T-cell (primary cell): ENCODE measurements around the gene TAF7L. TPM values are rescaled to one million over a fixed set of nuclear protein-coding genes. Genes with fewer than 3 reads are reported as not detected.

Experiments
- ATAC-seq, 4 experiments: fragments of 200-7000 bp in 3 of 4; fragments of 150-1000 bp in 1 of 4; cut with Tn5 transposase; replicated peaks in 1 of 4; 1 replicate in 3 of 4; 2 replicates in 1 of 4; pipeline ENCODE4 v1.10.0; 2021; ENCODE audit warnings: moderate library complexity in 3 of 4, mild to moderate bottlenecking in 2 of 4, moderate number of reproducible peaks in 1 of 4
- CTCF ChIA-PET, 2 donors: fragments of 300-600 bp; sonication (Branson Sonifier 250); formaldehyde crosslinking; loops; one replicate each; lab custom pipeline; 2022; ENCODE audit warnings: antibody characterized with exemption in 2 of 2; lab: Charles Lee
- POLR2A ChIA-PET, 2 donors: fragments of 300-600 bp; sonication (Branson Sonifier 250); formaldehyde crosslinking; loops; one replicate each; lab custom pipeline; 2022; ENCODE audit warnings: antibody characterized with exemption in 2 of 2; lab: Charles Lee
- DNase-seq, 35 experiments: peaks; one replicate each; pipeline versions ENCODE4 v3.0.0 to v3.0.0-alpha.2; 2013 to 2023
- H3K27ac ChIP-seq: one replicate; pipeline ENCODE4 v1.5.1; 2013; ENCODE audit warnings: low read length
- H3K27me3 ChIP-seq, 2 experiments: replicated peaks in 1 of 2; 1 replicate in 1 of 2; 2 replicates in 1 of 2; pipeline versions ENCODE4 v1.6.1 to v1.7.0; 2013; ENCODE audit warnings: low read length in 1 of 2, mixed read lengths in 1 of 2; ENCODE audit not compliant: control insufficient read depth in 2 of 2, insufficient read depth in 2 of 2; ENCODE audit errors: extremely low read depth in 1 of 2
- H3K36me3 ChIP-seq, 2 donors: 1 replicate in 1 of 2; 2 replicates in 1 of 2; pipeline versions ENCODE4 v1.6.1 to v1.7.0; 2013; ENCODE audit warnings: low read length in 1 of 2; ENCODE audit not compliant: control insufficient read depth in 2 of 2, insufficient read depth in 1 of 2; ENCODE audit errors: extremely low read depth in 1 of 2
- H3K4me1 ChIP-seq, 2 experiments: 1 replicate in 1 of 2; 2 replicates in 1 of 2; pipeline versions ENCODE4 v1.6.1 to v1.7.0; 2013; ENCODE audit warnings: low read length in 2 of 2, mixed read lengths in 1 of 2; ENCODE audit not compliant: insufficient read depth in 2 of 2, control insufficient read depth in 1 of 2; ENCODE audit errors: extremely low read depth in 1 of 2
- H3K4me3 ChIP-seq, 2 donors: 1 replicate in 1 of 2; 2 replicates in 1 of 2; pipeline versions ENCODE4 v1.5.1 to v1.7.0; 2013; ENCODE audit warnings: mild to moderate bottlenecking in 2 of 2, low read length in 1 of 2, moderate library complexity in 1 of 2; ENCODE audit not compliant: control insufficient read depth in 1 of 2; ENCODE audit errors: extremely low read depth in 1 of 2
- H3K9me3 ChIP-seq: 2 replicates; pipeline ENCODE4 v1.7.0; 2013
- H3K27ac Mint-ChIP-seq, 2 donors: one replicate each; pipeline ENCODE4 v1.8.0; 2020 to 2021; ENCODE audit warnings: mild to moderate bottlenecking in 2 of 2, mixed read lengths in 2 of 2
- H3K27me3 Mint-ChIP-seq, 2 donors: one replicate each; pipeline ENCODE4 v1.8.0; 2021 to 2022; ENCODE audit warnings: mixed read lengths in 2 of 2
- H3K36me3 Mint-ChIP-seq: one replicate; pipeline ENCODE4 v1.8.0; 2021; ENCODE audit warnings: mixed read lengths
- H3K4me1 Mint-ChIP-seq, 3 donors: one replicate each; pipeline ENCODE4 v1.8.0; 2020 to 2022; ENCODE audit warnings: mixed read lengths in 3 of 3, mild to moderate bottlenecking in 1 of 3
- H3K4me3 Mint-ChIP-seq, 3 donors: one replicate each; pipeline ENCODE4 v1.8.0; 2020 to 2022; ENCODE audit warnings: mild to moderate bottlenecking in 3 of 3, mixed read lengths in 3 of 3, moderate library complexity in 3 of 3
- H3K9me3 Mint-ChIP-seq, 3 donors: one replicate each; pipeline ENCODE4 v1.8.0; 2020 to 2022; ENCODE audit warnings: mixed read lengths in 3 of 3
- WGBS: methylation state at CpG from one replicate; pipeline ENCODE4 v1.1.5; 2013; ENCODE audit warnings: missing lambda C conversion rate; ENCODE audit not compliant: insufficient coverage; 5-methylcytosine and 5-hydroxymethylcytosine counted together
- total RNA-seq, 35 experiments: library from RNA in 6 of 35; stranded (reverse) in 6 of 35; fragments of 120-200 nt in 1 of 35; gene quantifications; one replicate each; pipeline versions ENCODE4 v1.2.1 to v1.2.4 and lab custom pipeline; 2013 to 2026

TAF7L gene
- total RNA-seq, 5 donors from 2014 or later (not counting 1 experiment from before 2014, with no cell fraction given): not detected

DNA sequence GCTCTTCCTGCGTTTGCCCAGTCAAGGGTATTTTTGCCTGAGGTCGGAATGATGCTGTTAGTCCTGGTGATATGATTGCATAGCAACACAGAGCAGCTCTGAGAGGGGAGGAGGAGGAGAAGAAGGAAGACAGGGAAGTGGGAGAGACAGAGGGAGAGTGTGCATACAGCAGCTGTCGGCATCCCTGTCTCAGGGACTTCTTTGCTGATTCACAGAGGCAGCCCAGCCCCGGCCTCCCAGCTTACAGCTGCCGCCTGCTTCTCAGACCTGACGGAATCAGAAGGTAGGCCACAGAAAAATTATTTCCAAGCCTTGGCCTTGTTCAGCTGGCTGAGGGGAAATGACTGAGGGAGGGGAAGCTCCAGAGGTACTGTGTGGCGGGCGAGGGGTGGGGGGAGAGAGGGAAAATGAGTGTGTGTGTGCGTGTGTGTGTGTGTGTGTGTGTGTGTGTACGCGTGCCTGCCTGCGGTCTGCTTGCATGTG is 71.2 kb downstream of the TAF7L start:
- peak in 3 of 35 experiments; percentile 0 to 6 (median 0) for DNase-seq
- peak overlapping the region; percentile 48 to 60 for H3K27ac Mint-ChIP-seq

DNA sequence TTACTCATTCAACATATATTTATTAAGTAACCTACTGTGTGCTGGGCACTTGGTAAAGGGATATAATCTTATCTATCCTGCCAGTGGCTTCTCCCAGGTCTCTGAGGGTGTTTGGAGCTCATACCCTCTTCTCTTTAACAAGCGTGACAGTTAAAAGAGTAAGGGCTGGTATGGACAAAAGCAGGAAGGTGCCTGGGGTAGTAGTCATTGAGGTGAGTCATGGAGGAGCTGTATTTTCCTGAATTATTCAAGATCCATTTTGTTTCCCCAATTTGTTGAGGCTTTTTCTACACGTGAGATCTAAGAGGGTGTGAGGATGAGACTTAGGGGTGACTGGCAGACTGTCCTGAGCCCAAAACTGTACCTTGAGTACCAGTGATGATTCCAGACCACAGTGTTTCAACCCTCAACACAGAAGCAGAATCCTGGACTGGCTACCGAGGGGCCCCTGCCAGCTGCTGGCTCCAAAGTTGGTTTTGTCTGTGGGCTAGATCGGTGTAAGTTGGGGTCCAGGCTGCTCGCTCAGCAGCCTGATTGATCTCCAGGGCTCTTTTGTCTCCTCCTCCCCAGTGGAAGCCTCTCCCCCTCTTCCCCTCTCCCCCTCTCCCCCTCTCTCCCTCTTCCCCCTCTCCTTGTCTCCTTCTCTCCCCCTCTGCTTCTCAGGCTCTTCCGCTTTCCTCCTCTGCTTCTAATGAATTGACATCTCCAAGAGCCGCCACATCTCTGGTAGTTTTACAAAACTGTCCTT is 71.8 kb downstream of the TAF7L start, which contains the start of gene DRP2:
Gene DRP2, plus strand, starts transcription at position 671 of the 748 bp plus-strand sequence. CDS start 11,862 bp downstream, outside the sequence.
- Histone ChIP-seq H3K27me3 (no peaks in the 10 kb centered on the region), H3K4me3 (no peak within 1 kb of the TSS), H3K36me3 (no peaks in the 10 kb centered on the region), H3K9me3 (no peaks in the 10 kb centered on the region), H3K27ac (no peak within 1 kb of the TSS), H3K4me1 (no peaks in the 10 kb centered on the region)
- Mint-ChIP-seq H3K4me1 (peaks cover 8 to 21% (median 13%) of the 10 kb centered on the region in 3 donors), H3K27me3 (peaks cover 0 to 27% of the 10 kb centered on the region in 2 donors), H3K9me3 (no peaks in the 10 kb centered on the region), H3K27ac (peak within 1 kb of the TSS; percentile 48 to 60), H3K36me3 (no peaks in the 10 kb centered on the region), H3K4me3 (peak within 1 kb of the TSS in 2 of 3 donors; percentile 32 to 34)
- no peak for DNase-seq
- WGBS: no CpG with 5 or more reads among the region's 7 CpGs
- ChIA-PET CTCF (no interaction called here), POLR2A (no interaction called here)
- no peak for ATAC-seq

More for the DNA sequence above, 71.2 kb downstream of the TAF7L start:
- no peaks in the 10 kb centered on the region for H3K9me3 ChIP-seq
- Mint-ChIP-seq H3K4me3 (peak overlapping the region in 2 of 3 donors; percentile 32 to 34), H3K9me3 (no peaks in the 10 kb centered on the region), H3K27me3 (peaks cover 0 to 27% of the 10 kb centered on the region in 2 donors), H3K36me3 (no peaks in the 10 kb centered on the region), H3K4me1 (peaks cover 8 to 21% (median 13%) of the 10 kb centered on the region in 3 donors)
- H3K4me1 ChIP-seq: no peaks in the 10 kb centered on the region
- ChIA-PET POLR2A (no interaction called here), CTCF (no interaction called here)
- H3K27ac ChIP-seq: no peak overlapping the region
- H3K27me3 ChIP-seq: no peaks in the 10 kb centered on the region
- H3K36me3 ChIP-seq: no peaks in the 10 kb centered on the region
- H3K4me3 ChIP-seq: no peak overlapping the region
- ATAC-seq: peak in 3 of 4 experiments; percentile 12 to 31 (median 23)
- WGBS: 67% methylated on average over 3 of the region's 12 CpGs

Other genes with a start within 250 kb of the TAF7L start
- gene TRMT2B, start 239.2 kb downstream of the TAF7L start, total RNA-seq: 10 to 100 TPM; 34.7 to 45.8 (median 43.6) TPM
- not detected for gene TMEM35A, start 212.5 kb downstream of the TAF7L start, total RNA-seq
- under 1 TPM; 0.42 to 0.95 (median 0.85) TPM for gene CENPI, start 193.1 kb downstream of the TAF7L start, total RNA-seq
- under 1 TPM; 0.07 to 0.28 (median 0.13) TPM for gene DRP2, start 71.5 kb downstream of the TAF7L start, total RNA-seq
- 10 to 100 TPM in 2 of 5 donors, 1 to 10 TPM in 3; 5.1 to 11.4 (median 9.8) TPM for gene TIMM8A, start 57.4 kb upstream of the TAF7L start, total RNA-seq
- gene BTK, start 94.9 kb upstream of the TAF7L start, total RNA-seq: 1 to 10 TPM; 1.6 to 9.5 (median 4.1) TPM
- gene RPL36A, start 99.7 kb upstream of the TAF7L start, total RNA-seq: 100 to 1,000 TPM; 183 to 509 (median 431) TPM
- 10 to 100 TPM; 11.3 to 22.5 (median 14.9) TPM for gene GLA, start 116.6 kb upstream of the TAF7L start, total RNA-seq
- gene HNRNPH2, start 116.9 kb upstream of the TAF7L start, total RNA-seq: 10 to 100 TPM; 32.4 to 39.5 (median 36.0) TPM
- 10 to 100 TPM in 2 of 5 donors, 1 to 10 TPM in 3; 6.3 to 14.7 (median 9.4) TPM for gene ARMCX4, start 194.1 kb upstream of the TAF7L start, total RNA-seq